ENCODE results near the gene FARP1.

- no peak for TF ChIP-seq MYC (IDR thresholded peaks at IDR 0.05; ENCODE audit: insufficient read depth, insufficient read length, insufficient replicate concordance, low read length, severe bottlenecking)
- TF ChIP-seq CTCF (IDR thresholded peaks at IDR 0.05 in 2 of 3, conservative IDR thresholded peaks at IDR 0.05 in 1 of 3; ENCODE audit: control insufficient read depth in 2 of 3, extremely low read depth in 1 of 3, insufficient read depth in 1 of 3, low read depth in 3 of 3, low read length in 3 of 3), result no peak
- TF ChIP-seq POLR2AphosphoS5 (IDR thresholded peaks at IDR 0.05; ENCODE audit: low read length), result no peak
- no peak for TF ChIP-seq POLR2A (IDR thresholded peaks at IDR 0.05; ENCODE audit: low read depth, low read length)
These were observed 310.3 kb downstream of the FARP1 start for GRCh38 chr13:98452851-98453843.
